NT2/D1 (cell line): ENCODE data around the gene CHD1L.

Source experiments
- SUZ12 ChIP-seq: IDR thresholded peaks from 2 replicates; pipeline ENCODE4 v1.6.1; 2011; ENCODE audit not compliant: insufficient read length, insufficient read depth; ENCODE audit errors: extremely low read depth
- YY1 ChIP-seq: IDR thresholded peaks from 2 replicates; pipeline ENCODE4 v1.6.1; 2011; ENCODE audit not compliant: insufficient read length, insufficient read depth
- ZNF274 ChIP-seq: IDR thresholded peaks from 2 replicates; pipeline ENCODE4 v1.6.1; 2011; ENCODE audit warnings: mild to moderate bottlenecking, low read depth, low read length

DNA sequence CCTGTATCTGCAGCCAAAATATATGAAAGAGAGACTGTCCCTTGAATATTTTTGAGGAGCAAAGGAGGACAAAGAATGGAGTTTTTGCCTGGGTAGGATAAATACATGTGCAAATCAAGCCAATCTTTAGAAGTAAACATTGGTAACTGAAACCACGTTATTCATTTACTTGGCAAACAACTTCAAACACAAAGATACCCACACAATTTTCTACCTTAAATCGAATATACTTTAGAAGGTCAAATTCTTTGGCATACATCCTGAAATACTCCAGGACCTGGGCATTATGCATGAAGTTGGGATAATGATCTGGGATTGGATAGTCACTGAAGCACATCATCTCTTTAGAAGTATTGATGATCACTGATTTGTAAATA lies 27.0 kb upstream of the CHD1L start:
- TF ChIP-seq SUZ12 (no peak), ZNF274 (no peak), YY1 (no peak)
